22Rv1 (cell line): ENCODE measurements around the gene PRX.

Experiments
- H3K27ac ChIP-seq: fragments of 450-650 bp; 2 replicates; pipeline ENCODE4 v1.5.1; 2017
- ZFX ChIP-seq: fragments of 450-650 bp; IDR thresholded peaks from 2 replicates; pipeline ENCODE4 v1.6.1; 2017; ENCODE audit warnings: antibody characterized with exemption, borderline replicate concordance
- TF ChIP-seq, protein P1 (sequence below): fragments of 450-650 bp; IDR thresholded peaks from 2 replicates; pipeline ENCODE4 v1.5.1; 2017; ENCODE audit warnings: mild to moderate bottlenecking

PRX gene, protein sequence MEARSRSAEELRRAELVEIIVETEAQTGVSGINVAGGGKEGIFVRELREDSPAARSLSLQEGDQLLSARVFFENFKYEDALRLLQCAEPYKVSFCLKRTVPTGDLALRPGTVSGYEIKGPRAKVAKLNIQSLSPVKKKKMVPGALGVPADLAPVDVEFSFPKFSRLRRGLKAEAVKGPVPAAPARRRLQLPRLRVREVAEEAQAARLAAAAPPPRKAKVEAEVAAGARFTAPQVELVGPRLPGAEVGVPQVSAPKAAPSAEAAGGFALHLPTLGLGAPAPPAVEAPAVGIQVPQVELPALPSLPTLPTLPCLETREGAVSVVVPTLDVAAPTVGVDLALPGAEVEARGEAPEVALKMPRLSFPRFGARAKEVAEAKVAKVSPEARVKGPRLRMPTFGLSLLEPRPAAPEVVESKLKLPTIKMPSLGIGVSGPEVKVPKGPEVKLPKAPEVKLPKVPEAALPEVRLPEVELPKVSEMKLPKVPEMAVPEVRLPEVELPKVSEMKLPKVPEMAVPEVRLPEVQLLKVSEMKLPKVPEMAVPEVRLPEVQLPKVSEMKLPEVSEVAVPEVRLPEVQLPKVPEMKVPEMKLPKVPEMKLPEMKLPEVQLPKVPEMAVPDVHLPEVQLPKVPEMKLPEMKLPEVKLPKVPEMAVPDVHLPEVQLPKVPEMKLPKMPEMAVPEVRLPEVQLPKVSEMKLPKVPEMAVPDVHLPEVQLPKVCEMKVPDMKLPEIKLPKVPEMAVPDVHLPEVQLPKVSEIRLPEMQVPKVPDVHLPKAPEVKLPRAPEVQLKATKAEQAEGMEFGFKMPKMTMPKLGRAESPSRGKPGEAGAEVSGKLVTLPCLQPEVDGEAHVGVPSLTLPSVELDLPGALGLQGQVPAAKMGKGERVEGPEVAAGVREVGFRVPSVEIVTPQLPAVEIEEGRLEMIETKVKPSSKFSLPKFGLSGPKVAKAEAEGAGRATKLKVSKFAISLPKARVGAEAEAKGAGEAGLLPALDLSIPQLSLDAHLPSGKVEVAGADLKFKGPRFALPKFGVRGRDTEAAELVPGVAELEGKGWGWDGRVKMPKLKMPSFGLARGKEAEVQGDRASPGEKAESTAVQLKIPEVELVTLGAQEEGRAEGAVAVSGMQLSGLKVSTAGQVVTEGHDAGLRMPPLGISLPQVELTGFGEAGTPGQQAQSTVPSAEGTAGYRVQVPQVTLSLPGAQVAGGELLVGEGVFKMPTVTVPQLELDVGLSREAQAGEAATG (N-terminal part only)

DNA sequence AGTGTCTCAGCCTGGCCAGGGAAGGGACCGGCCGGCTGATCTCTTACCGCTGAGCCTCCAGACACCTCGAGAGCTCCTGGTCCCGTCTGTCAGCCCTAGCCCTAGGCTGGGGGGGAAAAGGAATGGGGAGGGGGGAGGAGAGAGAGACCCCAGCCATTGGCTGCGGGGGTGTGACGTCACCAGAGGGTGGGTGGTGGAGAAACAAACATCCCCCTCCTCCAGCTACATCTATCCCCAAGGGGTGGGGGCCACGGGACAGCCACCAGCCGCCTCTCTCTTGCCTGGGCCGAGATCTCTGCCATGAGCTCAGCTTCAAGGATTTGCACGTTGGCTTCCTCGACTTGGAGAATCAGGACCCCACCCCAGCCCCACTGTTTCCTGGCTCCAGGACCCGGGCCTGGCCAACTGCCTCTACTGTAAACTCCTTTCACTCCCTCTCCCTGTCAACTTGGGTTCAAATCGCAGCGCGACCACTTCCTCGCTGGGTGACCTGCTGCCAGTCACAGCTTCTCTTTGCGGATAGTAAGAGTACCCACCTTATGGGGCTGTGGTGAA, at the start of gene PRX:
TSS of gene PRX (minus strand) at position 88 of the 555 bp plus-strand sequence. CDS start 5,446 bp downstream, outside the sequence.
- no peak within 1 kb of the TSS for H3K27ac ChIP-seq
- TF ChIP-seq, protein P1, sequence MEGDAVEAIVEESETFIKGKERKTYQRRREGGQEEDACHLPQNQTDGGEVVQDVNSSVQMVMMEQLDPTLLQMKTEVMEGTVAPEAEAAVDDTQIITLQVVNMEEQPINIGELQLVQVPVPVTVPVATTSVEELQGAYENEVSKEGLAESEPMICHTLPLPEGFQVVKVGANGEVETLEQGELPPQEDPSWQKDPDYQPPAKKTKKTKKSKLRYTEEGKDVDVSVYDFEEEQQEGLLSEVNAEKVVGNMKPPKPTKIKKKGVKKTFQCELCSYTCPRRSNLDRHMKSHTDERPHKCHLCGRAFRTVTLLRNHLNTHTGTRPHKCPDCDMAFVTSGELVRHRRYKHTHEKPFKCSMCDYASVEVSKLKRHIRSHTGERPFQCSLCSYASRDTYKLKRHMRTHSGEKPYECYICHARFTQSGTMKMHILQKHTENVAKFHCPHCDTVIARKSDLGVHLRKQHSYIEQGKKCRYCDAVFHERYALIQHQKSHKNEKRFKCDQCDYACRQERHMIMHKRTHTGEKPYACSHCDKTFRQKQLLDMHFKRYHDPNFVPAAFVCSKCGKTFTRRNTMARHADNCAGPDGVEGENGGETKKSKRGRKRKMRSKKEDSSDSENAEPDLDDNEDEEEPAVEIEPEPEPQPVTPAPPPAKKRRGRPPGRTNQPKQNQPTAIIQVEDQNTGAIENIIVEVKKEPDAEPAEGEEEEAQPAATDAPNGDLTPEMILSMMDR: no peak
- no peak for TF ChIP-seq ZFX

DNA sequence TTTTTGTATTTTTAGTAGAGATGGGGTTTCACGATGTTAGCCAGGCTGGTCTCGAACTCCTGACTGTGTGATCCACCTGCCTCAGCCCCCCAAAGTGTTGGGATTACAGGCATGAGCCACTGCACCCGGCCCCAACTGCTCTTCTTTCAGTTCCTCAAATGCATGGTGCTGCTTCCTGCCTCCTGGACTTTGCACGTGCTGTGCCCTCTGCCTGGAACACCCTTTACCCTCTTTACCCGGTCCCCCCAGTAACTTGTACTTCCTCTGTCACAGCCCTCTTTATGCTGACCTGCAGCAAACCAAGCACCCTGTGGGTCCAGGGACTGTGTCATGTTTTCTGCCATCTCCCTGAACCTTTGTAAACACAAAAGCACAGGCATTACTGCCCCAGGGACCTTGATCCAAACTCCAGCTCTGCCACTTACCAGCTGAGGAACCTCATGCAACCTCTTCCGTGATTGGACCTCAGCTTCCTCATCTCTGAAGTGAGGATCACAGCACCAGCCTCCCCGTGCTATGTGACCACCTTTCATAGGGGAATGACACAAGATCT, 48.6 kb upstream of the PRX start:
- peak overlapping the region; percentile 25 for H3K27ac ChIP-seq
- TF ChIP-seq, protein P1: no peak

DNA sequence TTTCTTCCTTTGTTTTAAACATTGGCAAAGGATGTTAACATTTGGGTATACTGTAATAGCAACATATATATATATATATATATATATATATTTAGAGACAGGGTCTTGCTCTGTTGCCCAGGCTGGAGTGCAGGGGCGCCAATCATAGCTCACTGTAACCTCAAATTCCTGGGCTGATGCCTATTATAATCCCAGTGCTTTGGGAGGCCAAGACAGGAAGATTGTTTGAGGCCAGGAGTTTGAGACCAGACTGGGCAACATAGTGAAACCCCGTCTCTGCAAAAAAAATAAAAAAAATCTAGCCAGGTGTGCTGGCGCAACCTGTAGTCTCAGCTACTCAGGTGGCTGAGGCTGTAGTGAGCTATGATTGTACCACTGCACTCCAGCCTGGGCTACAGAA, 47.0 kb upstream of the PRX start:
- no peak overlapping the region for H3K27ac ChIP-seq
- TF ChIP-seq, protein P1: no peak
- no peak for TF ChIP-seq ZFX

DNA sequence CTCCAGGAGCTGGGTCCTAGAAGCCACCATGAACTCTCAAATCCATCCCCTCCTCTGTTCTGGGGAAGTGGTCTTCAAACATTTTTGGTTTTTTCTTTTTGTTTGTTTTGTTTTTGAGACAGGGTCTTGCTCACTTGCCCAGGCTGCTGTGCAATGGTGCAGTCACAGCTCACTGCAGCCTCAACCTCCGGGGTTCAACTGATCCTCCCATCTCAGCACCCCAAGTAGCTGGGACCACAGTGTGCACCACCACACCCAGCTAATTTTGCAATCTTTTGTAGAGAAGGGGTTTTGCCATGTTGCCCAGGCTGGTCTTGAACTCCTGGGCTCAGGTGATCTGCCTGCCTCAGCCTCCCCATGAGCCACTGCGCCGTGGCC, 45.4 kb upstream of the PRX start:
- H3K27ac ChIP-seq: no peak overlapping the region
- no peak for TF ChIP-seq ZFX
- TF ChIP-seq, protein P1: no peak

DNA sequence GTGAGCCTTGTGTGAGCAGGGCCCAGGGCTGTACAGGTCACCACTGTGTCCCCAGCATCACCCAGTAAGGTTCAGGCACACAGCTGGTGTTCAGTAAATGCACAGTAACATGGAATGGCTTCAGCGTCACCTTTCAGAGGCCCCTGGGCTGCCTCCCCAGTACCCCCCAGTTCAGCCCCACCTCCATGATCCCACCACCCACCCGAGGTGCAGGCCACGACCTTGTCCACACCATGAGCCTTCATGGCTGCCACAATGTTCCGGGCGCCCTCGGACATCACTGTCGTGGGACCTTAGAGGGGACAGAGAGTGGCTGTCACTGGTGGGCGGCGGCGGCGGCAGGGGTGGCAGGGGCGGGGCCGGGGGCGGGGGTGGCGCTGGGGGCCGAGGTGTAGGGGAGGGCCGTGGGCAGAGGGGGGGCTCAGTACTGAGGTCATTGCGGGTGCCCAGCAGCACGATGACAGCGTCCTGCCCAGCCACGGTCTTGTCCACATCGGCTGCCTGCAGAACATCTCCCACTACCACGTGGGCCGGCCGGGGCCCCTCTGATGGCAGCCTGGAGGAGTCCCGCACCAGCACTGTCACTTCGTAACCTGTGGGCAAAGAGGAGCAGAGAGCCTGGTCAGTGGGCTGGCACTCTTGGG, 44.9 kb upstream of the PRX start:
- H3K27ac ChIP-seq: no peak overlapping the region
- TF ChIP-seq ZFX: no peak
- TF ChIP-seq, protein P1: no peak

DNA sequence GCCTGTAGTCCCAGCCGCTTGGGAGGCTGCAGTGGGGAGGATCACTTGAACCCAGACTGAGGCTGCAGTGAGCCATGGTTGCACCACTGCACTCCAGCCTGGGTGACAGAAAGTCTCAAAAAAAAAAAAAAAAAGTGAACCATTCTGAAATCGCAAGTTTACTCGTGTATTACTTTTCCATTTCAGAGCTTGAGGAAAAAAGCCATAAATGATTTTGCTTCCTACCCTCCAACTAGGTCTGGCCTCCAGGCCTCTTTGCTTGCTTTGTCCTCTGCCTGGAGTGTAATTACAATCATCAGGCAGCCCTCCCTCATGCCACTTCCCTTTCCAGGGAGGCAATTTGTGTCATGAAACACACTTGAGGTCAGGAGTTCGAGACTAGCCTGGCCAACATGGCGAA, 43.9 kb upstream of the PRX start:
- no peak overlapping the region for H3K27ac ChIP-seq
- TF ChIP-seq ZFX: no peak
- TF ChIP-seq, protein P1: no peak

DNA sequence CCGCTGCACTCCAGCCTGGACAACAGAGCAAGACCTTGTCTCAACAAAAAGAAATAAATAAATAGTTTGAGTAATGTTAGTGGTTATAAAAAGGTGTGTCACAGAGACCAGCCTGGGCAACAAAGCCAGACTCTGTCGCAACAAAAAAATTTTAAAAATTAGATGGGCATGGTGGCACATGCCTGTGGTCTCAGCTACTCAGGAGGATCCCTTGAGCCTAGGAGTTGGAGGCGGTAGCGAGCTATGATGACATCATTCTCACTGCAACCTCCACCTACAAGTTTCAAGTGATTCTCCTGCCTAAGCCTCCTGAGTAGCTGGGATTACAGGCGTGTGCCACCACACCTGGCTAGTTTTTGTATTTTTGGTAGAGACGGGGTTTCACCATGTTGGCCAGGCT, 40.8 kb upstream of the PRX start:
- peak overlapping the region; percentile 60 for H3K27ac ChIP-seq
